ENCODE data around the gene IER2.
"Not testable (repeated sequence)": the region's sequence is repeated elsewhere in the genome, so short reads cannot be mapped to it uniquely, and the experiment has no call there.

IER2 gene

DNA sequence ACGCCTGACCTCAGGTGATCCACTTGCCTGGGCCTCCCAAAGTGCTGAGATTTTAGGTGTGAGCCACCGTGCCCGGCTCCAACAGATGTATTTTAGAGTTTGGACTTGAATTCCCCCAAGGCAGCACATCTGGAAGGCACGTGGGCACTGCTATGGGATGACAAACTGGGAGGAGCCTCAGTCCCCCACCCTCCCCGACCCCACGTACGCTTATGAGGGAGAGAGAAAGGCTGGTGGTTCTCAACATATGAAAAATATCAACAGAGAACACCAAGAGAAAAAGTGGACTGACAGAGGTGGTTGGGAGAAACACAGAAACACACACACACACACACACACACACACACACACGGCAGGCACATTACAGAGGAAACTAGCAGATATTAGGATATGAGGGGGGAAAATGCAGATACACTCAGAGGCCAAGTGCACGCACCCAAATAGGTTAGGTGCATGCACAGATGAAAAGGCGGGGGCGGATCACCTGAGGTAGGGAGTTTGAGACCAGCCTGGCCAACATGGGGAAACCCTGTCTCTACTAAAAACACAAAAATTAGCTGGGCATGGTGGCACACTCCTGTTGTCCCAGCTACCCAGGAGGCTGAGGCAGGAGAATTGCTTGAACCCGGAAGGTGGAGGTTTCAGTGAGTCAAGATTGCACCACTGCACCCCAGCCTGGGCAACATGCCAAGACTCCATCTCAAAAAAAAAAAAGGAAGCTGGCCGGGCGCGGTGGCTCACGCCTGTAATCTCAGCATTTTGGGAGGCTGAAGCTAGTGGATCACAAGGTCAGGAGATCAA is 3.2 kb upstream of the IER2 start:
- TF ChIP-seq CTCF (IDR thresholded peaks at IDR 0.05; ENCODE audit: low read length, missing control alignments) = no peak
- no peak overlapping the region for H3K4me3 ChIP-seq (replicated peaks; ENCODE audit: low read depth, low read length)
- DNase-seq (ENCODE audit: low read depth) = peak; percentile 67

- not testable (repeated sequence) for DNase-seq (ENCODE audit: low read depth)
- H3K4me3 ChIP-seq (replicated peaks; ENCODE audit: low read depth, low read length) = peak overlapping the region; percentile 99
These were observed 1.0 kb upstream of the IER2 start for GRCh38 chr19:13149173-13149627.

DNA sequence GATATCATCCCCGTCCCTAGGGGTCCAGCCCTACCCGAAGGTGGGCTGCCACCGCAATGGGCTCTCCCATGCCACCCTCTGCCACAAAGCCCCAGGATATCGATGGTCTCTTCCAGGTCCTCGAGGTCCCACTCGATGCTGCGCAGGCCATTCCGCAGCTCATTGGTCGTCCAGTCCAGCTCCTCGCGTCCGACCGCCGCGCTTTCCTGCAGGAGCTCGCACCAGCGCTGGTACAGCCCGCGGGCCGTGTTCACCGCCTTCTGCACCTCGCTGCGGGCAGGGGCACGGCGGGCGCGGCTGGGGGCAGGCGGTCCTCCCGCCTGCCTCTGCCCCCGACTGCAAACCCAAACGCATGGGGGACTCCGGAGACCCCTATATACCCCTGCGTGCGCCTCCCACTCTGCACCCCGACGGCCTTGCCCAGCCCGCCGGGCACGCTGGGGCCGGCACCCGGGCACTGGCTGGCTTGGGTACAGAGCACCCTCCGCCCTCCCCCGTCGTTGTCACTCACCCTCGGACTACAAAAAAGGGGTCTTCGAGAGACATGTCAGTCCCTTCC is 504 bp upstream of the IER2 start:
- DNase-seq (ENCODE audit: low read depth) = peak; percentile 52
- H3K4me3 ChIP-seq (replicated peaks; ENCODE audit: low read depth, low read length) = peak overlapping the region; percentile 99
- no peak for TF ChIP-seq CTCF (IDR thresholded peaks at IDR 0.05; ENCODE audit: low read length, missing control alignments)

- DNase-seq (ENCODE audit: low read depth) = no peak
- no peak for TF ChIP-seq CTCF (IDR thresholded peaks at IDR 0.05; ENCODE audit: low read length, missing control alignments)
- H3K4me3 ChIP-seq (replicated peaks; ENCODE audit: low read depth, low read length) = peak overlapping the region; percentile 99
These were observed 857 bp downstream of the IER2 start for GRCh38 chr19:13150931-13151604.

DNA sequence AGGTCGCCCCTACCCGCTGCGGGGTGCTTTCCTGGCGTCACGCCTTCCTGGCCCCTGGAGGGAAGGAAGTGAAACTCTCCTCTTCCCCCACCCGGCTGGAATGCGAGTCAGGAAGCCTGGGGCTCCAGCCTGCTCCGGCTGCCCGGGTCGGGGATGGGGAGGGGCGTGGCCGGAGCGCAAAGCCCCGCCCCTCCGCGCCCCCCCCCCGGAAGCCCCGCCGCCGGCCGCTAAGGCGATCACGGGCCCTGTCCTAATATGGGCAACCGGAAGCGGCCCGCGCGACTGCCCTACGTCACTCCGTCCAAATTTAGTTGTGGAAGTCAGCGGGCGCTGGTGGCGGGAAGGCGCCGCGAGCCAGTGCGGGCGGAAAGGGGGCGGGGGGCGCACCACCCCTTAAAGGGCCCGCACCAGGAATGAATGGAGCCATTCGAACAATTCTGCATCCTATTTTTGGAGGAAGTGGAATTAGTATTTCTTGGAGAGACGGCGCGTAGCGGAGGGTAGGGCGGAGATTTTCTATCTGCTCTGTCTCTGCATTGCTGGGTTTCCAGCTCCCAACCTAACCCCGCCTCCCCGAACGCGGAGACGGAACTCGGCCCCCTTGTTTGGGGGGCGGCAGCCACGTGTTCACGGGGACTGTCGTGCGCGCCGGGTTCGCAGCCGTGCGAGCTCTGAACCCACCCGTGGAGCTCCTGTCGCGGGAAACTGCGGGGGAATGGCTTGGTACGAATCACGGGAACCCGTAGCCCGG is 1.6 kb downstream of the IER2 start:
- DNase-seq (ENCODE audit: low read depth) = peak; percentile 98
- peak; percentile 12 for TF ChIP-seq CTCF (IDR thresholded peaks at IDR 0.05; ENCODE audit: low read length, missing control alignments)
- peak overlapping the region; percentile 99 for H3K4me3 ChIP-seq (replicated peaks; ENCODE audit: low read depth, low read length)

DNA sequence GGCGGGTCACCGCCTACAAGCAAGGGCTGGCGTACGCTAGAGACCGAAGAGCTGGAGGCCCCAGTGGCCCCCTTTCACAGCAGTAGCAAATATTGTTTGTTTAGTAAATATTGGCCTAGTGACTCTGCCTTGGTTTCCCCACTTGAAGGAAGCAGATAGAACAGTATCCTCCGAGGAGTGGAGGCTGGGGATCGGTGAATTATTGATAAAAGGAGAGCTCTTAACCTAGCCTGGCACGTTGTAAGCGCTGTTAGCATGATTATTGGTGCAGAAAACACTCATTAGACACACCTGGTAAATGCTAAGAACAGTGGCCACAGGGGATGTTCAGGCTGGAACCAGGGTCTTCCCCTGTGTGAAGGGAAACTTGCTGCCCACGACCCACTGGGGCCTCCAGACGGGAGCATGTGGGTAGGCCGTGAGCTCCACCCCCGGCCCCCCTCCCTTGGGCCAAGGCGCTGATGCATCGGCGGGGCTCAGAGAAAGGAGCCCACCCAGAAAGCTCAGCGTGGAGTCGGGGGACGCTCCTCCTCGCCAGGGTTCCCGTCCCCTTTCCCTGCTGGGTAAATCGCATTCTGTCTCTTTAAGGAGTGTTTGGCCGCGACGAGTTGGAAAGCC is 2.3 kb downstream of the IER2 start:
- TF ChIP-seq CTCF (IDR thresholded peaks at IDR 0.05; ENCODE audit: low read length, missing control alignments) = no peak
- H3K4me3 ChIP-seq (replicated peaks; ENCODE audit: low read depth, low read length) = peak overlapping the region; percentile 65
- no peak for DNase-seq (ENCODE audit: low read depth)
